ENCODE results near the gene DHRS3. TPM values are rescaled to one million over a fixed set of nuclear protein-coding genes. Genes with fewer than 3 reads are reported as not detected.
A peak's percentile ranks its signal among the peaks of the same experiment; 100 is the strongest.

Gene DHRS3
- total and polyA plus RNA-seq, 2 of the 13 experiments (the other 11 are each of a cell fraction or from before 2014, with no cell fraction given) = 48.5 to 90.5 TPM

- TF ChIP-seq ZNF788 (CRISPR knock-in tag; IDR thresholded peaks at IDR 0.05; ENCODE audit: borderline replicate concordance) (peak; percentile 59; the same call in 1 of the 2 replicates), NAIF1 (CRISPR knock-in tag; IDR thresholded peaks at IDR 0.05; ENCODE audit: borderline replicate concordance) (0 out of 2 replicates have a peak, but pooled peaks have one; percentile 36), ZNF883 (CRISPR knock-in tag; IDR thresholded peaks at IDR 0.05; ENCODE audit: not compliant biosample characterization) (peak; percentile 15), ZNF501 (CRISPR knock-in tag; IDR thresholded peaks at IDR 0.05) (peak; percentile 86; the same call in 1 of the 2 replicates), HIVEP1 (CRISPR knock-in tag; IDR thresholded peaks at IDR 0.05) (peak; percentile 65; the same call in 1 of the 2 replicates), ELF1 (CRISPR knock-in tag; IDR thresholded peaks at IDR 0.05) (peak; percentile 39; the same call in 1 of the 2 replicates), EP300 (IDR thresholded peaks at IDR 0.05; ENCODE audit: low read depth in 2 of 2, low read length in 2 of 2) (peak in 1 of 2 experiments; percentile 58; a peak in 1 of 4 replicates), EP300 (CRISPR knock-in tag; IDR thresholded peaks at IDR 0.05; ENCODE audit: borderline replicate concordance) (no peak), ZNF441 (CRISPR knock-in tag; IDR thresholded peaks at IDR 0.05; ENCODE audit: borderline replicate concordance) (0 out of 2 replicates have a peak, but pooled peaks have one; percentile 62), TP53 (CRISPR knock-in tag; conservative IDR thresholded peaks at IDR 0.05) (peak; percentile 96), MYC (CRISPR knock-in tag; IDR thresholded peaks at IDR 0.05; ENCODE audit: borderline replicate concordance) (peak; percentile 47; the same call in 1 of the 2 replicates), U2AF1 (optimal IDR thresholded peaks at IDR 0.05; ENCODE audit: low read depth, low read length) (peak; percentile 93), ZNF615 (CRISPR knock-in tag; IDR thresholded peaks at IDR 0.05; ENCODE audit: borderline replicate concordance) (peak; percentile 61; the same call in 1 of the 2 replicates), ZNF446 (CRISPR knock-in tag; IDR thresholded peaks at IDR 0.05) (no peak), NFYB (CRISPR knock-in tag; IDR thresholded peaks at IDR 0.05) (peak; percentile 40; the same call in 1 of the 2 replicates), HNF4A (CRISPR knock-in tag; IDR thresholded peaks at IDR 0.05) (peak; percentile 14; the same call in 1 of the 2 replicates), ZNF570 (CRISPR knock-in tag; IDR thresholded peaks at IDR 0.05; ENCODE audit: borderline replicate concordance) (no peak), MAF1 (CRISPR knock-in tag; IDR thresholded peaks at IDR 0.05; ENCODE audit: borderline replicate concordance) (0 out of 2 replicates have a peak, but pooled peaks have one; percentile 14), ZNF703 (CRISPR knock-in tag; IDR thresholded peaks at IDR 0.05; ENCODE audit: borderline replicate concordance) (peak; percentile 94; the same call in 1 of the 2 replicates), SMC3 (IDR thresholded peaks at IDR 0.05; ENCODE audit: low read length) (no peak), MIER2 (CRISPR knock-in tag; IDR thresholded peaks at IDR 0.05) (no peak), GRHL1 (CRISPR knock-in tag; conservative IDR thresholded peaks at IDR 0.05) (no peak), SPEN (CRISPR knock-in tag; IDR thresholded peaks at IDR 0.05; ENCODE audit: low read depth) (0 out of 2 replicates have a peak, but pooled peaks have one; percentile 44)
- TF ChIP-seq, protein P1, sequence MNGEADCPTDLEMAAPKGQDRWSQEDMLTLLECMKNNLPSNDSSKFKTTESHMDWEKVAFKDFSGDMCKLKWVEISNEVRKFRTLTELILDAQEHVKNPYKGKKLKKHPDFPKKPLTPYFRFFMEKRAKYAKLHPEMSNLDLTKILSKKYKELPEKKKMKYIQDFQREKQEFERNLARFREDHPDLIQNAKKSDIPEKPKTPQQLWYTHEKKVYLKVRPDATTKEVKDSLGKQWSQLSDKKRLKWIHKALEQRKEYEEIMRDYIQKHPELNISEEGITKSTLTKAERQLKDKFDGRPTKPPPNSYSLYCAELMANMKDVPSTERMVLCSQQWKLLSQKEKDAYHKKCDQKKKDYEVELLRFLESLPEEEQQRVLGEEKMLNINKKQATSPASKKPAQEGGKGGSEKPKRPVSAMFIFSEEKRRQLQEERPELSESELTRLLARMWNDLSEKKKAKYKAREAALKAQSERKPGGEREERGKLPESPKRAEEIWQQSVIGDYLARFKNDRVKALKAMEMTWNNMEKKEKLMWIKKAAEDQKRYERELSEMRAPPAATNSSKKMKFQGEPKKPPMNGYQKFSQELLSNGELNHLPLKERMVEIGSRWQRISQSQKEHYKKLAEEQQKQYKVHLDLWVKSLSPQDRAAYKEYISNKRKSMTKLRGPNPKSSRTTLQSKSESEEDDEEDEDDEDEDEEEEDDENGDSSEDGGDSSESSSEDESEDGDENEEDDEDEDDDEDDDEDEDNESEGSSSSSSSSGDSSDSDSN (CRISPR knock-in tag; IDR thresholded peaks at IDR 0.05) = peak; percentile 74; the same call in 1 of the 2 replicates
- TF ChIP-seq, protein P2, sequence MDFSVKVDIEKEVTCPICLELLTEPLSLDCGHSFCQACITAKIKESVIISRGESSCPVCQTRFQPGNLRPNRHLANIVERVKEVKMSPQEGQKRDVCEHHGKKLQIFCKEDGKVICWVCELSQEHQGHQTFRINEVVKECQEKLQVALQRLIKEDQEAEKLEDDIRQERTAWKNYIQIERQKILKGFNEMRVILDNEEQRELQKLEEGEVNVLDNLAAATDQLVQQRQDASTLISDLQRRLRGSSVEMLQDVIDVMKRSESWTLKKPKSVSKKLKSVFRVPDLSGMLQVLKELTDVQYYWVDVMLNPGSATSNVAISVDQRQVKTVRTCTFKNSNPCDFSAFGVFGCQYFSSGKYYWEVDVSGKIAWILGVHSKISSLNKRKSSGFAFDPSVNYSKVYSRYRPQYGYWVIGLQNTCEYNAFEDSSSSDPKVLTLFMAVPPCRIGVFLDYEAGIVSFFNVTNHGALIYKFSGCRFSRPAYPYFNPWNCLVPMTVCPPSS (IDR thresholded peaks at IDR 0.05) = no peak
These were observed at the start of gene DHRS3 (continued) for GRCh38 chr1:12617901-12618660.
